Subcutaneous adipose tissue (tissue), 4 donors: ENCODE measurements around the gene MRAS. TPM values are rescaled to one million over a fixed set of nuclear protein-coding genes. Genes with fewer than 3 reads are reported as not detected.

Experiments
- total RNA-seq, 4 donors: library from RNA; depleted of rRNA; stranded (reverse); fragments of >200 nt; gene quantifications; one replicate each; pipeline ENCODE4 v1.1.0, GENCODE V29; 2016
- TF ChIP-seq, protein P1 (sequence below): fragments of 450-650 bp; IDR thresholded peaks from one replicate; pipeline ENCODE4 v1.5.1; 2016; ENCODE audit warnings: low read depth, mild to moderate bottlenecking, control low read depth, antibody characterized with exemption, moderate library complexity

The MRAS gene
- total RNA-seq, 4 donors from 2014 or later = 121 to 219 (median 148) TPM

DNA sequence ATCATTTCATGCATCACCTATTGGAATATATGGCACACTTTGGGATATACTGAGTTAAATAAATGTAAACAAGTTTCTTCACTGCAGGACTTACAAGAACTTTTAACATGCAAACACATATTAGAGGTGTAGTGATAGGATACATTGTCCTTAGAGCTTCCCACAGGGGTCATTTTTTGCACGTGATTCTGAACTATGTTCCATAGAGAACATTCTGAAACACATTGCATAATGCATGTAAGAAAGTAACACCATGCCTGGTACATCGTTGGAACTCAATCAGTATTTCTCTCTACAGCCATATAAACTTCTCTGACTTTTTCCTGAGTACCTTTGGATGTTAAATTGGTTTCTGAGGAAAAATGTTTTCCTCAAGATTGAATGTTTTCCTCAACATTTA is 28.3 kb downstream of the MRAS start:
- TF ChIP-seq, protein P1, sequence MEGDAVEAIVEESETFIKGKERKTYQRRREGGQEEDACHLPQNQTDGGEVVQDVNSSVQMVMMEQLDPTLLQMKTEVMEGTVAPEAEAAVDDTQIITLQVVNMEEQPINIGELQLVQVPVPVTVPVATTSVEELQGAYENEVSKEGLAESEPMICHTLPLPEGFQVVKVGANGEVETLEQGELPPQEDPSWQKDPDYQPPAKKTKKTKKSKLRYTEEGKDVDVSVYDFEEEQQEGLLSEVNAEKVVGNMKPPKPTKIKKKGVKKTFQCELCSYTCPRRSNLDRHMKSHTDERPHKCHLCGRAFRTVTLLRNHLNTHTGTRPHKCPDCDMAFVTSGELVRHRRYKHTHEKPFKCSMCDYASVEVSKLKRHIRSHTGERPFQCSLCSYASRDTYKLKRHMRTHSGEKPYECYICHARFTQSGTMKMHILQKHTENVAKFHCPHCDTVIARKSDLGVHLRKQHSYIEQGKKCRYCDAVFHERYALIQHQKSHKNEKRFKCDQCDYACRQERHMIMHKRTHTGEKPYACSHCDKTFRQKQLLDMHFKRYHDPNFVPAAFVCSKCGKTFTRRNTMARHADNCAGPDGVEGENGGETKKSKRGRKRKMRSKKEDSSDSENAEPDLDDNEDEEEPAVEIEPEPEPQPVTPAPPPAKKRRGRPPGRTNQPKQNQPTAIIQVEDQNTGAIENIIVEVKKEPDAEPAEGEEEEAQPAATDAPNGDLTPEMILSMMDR = no peak

DNA sequence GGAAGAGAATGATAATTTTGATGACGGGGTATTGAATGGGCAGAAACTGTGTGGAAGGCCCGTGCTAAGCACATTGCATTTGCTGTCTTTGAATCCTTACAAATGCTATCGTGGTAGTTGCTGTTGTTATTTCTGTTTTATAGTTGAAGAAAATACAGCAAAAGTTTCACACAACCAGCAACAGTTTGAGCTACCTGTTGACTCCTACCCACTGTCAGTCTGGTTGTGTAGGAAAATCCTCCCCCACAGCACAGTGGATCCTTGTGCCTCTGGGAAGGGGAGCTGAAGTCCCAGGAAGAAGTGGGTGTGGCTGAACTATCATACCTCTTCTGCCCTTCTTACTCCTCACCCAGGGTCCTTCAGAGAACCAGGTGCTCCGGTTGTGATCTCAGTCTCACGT is 29.4 kb downstream of the MRAS start:
- TF ChIP-seq, protein P1 = no peak

DNA sequence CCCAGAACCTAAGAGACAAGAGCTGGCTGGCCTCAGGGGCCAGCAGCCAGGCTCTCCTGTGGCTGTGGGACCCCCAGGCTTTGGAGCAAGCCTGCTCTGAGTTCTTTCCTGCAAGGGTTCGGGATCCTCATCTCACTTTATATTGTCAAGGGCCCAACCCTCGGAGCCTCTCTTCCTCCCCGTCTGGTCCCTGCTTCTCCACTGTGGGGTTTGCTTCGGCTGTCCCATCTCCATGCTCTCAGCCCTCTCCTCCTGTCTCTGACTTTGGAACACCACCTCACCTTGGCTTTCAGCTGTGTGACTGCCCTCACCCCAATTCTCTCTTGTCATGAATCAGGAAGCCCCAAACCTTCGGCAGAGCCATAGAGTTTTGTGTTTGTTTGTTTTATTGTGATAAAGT is 30.0 kb downstream of the MRAS start:
- TF ChIP-seq, protein P1 = no peak

DNA sequence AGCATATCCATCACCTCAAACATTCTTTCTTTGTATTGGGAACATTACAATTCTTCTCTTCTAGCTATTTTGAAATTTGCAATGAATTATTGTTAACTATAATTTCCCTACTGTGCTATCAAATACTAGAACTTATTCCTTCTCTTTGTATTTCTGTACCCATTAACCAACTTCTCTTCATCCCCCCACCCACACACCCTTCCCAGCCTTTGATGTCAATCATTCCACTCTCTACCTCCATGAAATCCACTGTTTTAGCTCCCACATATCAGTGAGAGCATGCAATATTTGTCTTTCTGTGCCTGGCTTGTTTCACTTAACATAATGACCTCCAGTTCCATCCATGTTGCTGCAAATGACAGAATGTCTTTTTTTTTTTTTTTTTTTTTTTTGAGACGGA is 30.6 kb downstream of the MRAS start:
- TF ChIP-seq, protein P1 = no peak

DNA sequence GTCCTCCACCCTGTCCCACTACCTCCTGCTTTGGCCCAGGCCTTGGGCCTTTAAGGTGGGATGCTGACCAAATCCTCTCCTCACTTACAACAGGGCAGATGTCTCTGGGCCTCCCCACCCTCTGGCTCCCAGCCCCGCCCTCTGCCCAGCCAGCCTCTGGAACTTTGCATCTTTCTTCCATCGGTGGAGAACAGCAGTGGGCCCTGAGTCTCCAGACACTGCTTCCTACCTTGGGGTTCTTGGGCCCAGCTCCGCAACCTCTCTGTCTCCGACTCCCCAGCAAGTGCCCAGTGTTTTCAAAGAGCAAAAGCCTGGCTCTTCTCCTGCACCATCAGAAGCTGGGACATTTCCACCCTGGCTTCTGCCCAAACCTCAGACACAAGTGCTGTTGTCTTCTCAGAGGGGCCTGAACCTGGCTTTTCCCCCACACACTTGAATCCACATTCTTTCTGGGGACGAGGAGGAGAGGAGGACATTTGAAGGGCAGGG is 33.1 kb downstream of the MRAS start:
- TF ChIP-seq, protein P1 = no peak

DNA sequence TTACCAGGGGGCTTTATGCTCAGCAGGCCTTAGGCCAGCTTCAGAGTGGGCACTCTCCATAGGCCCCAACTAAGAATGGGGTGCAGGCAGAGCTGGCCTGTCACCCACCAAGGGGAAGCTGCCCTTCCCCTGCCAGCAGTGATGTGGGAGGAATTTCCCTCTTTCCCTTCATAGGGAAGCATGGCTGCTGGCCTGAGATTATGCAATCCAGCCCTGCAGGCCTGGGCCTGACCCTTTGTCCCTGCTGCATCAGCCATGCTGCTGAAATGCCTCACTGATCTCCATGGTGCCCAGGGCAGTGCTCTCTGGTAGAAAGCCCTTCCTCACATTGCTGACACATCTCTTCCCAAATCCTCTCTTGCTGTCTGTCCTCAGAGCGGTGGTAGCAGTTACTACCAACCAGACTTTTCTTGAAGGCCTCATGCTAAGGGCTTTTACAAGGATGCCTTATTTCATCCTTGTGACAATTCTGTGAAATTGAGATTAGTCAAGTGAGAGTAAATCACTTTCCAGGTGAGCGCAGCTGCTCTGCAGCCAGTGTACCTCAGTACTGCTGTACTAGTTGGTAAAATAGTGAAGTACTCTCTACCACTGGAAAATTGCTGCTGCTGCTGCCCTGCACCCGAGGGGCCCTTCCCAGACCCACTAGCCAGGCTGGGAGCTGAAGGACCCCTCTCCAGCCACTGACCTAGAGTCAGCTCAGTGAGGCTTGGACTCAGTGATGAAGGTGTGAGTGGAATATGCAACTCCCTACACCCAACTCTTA is 33.8 kb downstream of the MRAS start:
- TF ChIP-seq, protein P1 = no peak

DNA sequence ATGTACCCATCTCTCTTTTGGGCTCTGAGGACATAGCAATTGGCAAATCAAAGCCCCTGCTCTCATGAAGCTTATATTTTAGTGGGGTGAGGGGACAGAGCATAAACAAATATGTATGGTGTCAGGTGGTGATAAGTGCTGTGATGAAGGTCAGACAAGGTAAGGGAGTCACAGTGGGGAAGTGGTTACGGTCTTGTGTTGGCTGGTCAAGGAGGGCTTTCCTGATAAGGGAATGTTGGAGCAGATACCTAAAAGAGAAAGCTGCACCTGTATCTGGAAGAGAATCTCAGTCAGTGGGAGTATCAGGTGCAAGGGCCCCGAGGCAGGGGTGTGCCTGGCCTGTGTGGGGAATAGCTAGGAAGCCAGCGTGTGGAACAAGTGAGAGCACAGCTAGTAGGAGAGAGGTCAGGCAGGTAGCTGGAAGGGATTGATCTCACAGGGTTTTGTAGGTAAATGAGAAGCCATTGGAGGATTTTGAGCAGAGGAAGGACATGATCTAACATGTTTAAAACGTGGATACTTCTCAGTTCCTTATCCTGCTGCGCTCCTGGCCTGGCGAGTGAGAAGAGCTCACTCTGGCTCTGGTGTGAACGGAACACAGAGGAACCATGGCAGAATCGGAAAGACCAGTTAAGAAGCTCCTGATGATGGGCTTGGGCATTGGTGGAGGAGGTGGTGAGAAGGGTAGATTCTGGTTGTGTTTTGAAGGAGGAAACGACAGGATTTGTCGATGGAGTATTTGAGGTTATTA is 35.5 kb downstream of the MRAS start:
- TF ChIP-seq, protein P1 = no peak
